Testis (tissue), 3 donors: ENCODE measurements around the gene IER3. TPM values are rescaled to one million over a fixed set of nuclear protein-coding genes. Genes with fewer than 3 reads are reported as not detected.
A peak's percentile ranks its signal among the peaks of the same experiment; 100 is the strongest.

Source experiments
- DNase-seq: peaks from one replicate; pipeline ENCODE4 v3.0.0-alpha.2; 2019
- H3K27ac ChIP-seq, 2 donors: fragments of 200-600 bp; sonication (generic); one replicate each; pipeline ENCODE4 v1.5.1; 2019
- H3K27me3 ChIP-seq: fragments of 200-600 bp; sonication (generic); one replicate; pipeline ENCODE4 v1.5.1; 2019
- H3K36me3 ChIP-seq: fragments of 200-600 bp; sonication (generic); one replicate; pipeline ENCODE4 v1.5.1; 2017; ENCODE audit warnings: low read depth; ENCODE audit errors: missing control alignments
- H3K4me1 ChIP-seq: fragments of 200-600 bp; sonication (generic); one replicate; pipeline ENCODE4 v1.5.1; 2019
- H3K4me3 ChIP-seq, 2 donors: fragments of 200-600 bp; sonication (generic); one replicate each; pipeline ENCODE4 v1.5.1; 2017 to 2019
- H3K9me3 ChIP-seq: fragments of 200-600 bp; sonication (generic); one replicate; pipeline ENCODE4 v1.5.1; 2017
- POLR2A ChIP-seq: fragments of 450-650 bp; IDR thresholded peaks from one replicate; pipeline ENCODE4 v1.6.1; 2017; ENCODE audit warnings: antibody characterized with exemption, mild to moderate bottlenecking, moderate library complexity
- WGBS, 2 donors: methylation state at CpG; one replicate each; pipeline ENCODE4 v1.1.5; 2018; 5-methylcytosine and 5-hydroxymethylcytosine counted together
- intact Hi-C: fragments of 100-400 bp; cut with DNase I; formaldehyde crosslinking; loops from one replicate; pipeline ENCODE4 v1.15.1; 2023; ENCODE audit warnings: low total_unique reads
- polyA plus RNA-seq: library from polyadenylated mRNA; stranded (reverse); fragments of 350-450 nt; fragmentation: Illumina TruSeq; extraction: RNeasy Lipid Tissue Mini Kit (QIAGEN cat#74804); gene quantifications from one replicate; pipeline ENCODE4 v1.2.3, GENCODE V29; 2014; ENCODE audit warnings: low read depth, low replicate concordance; ENCODE audit not compliant: insufficient read depth
- total RNA-seq, 2 donors: library from RNA; depleted of rRNA; stranded (reverse); fragments of >200 nt; gene quantifications; one replicate each; pipeline ENCODE4 v1.2.3, GENCODE V29; 2016
- TF ChIP-seq, protein P1 (sequence below), 3 experiments: fragments of 450-650 bp in 2 of 3; fragments of 200-600 bp in 1 of 3; sonication (generic) in 1 of 3; IDR thresholded peaks; one replicate each; pipeline ENCODE4 v1.5.1; 2016 to 2019; ENCODE audit warnings: antibody characterized with exemption in 3 of 3, mild to moderate bottlenecking in 2 of 3, moderate library complexity in 1 of 3

IER3 gene
- total and polyA plus RNA-seq, 3 donors from 2014 or later: 1.4 to 11.1 (median 7.7) TPM

GRCh38 chr6:30754631-30755030 lies 10.3 kb upstream of the IER3 start:
- 91 to 93% methylated on average over 3 of the region's 3 CpGs for WGBS, 2 donors
- no peak for DNase-seq
- TF ChIP-seq, protein P1, sequence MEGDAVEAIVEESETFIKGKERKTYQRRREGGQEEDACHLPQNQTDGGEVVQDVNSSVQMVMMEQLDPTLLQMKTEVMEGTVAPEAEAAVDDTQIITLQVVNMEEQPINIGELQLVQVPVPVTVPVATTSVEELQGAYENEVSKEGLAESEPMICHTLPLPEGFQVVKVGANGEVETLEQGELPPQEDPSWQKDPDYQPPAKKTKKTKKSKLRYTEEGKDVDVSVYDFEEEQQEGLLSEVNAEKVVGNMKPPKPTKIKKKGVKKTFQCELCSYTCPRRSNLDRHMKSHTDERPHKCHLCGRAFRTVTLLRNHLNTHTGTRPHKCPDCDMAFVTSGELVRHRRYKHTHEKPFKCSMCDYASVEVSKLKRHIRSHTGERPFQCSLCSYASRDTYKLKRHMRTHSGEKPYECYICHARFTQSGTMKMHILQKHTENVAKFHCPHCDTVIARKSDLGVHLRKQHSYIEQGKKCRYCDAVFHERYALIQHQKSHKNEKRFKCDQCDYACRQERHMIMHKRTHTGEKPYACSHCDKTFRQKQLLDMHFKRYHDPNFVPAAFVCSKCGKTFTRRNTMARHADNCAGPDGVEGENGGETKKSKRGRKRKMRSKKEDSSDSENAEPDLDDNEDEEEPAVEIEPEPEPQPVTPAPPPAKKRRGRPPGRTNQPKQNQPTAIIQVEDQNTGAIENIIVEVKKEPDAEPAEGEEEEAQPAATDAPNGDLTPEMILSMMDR (IDR thresholded peaks at IDR 0.05): no peak
- TF ChIP-seq POLR2A: no peak
- H3K4me3 ChIP-seq: no peak overlapping the region
- no peaks in the 10 kb centered on the region for H3K36me3 ChIP-seq
- no peaks in the 10 kb centered on the region for H3K9me3 ChIP-seq
- H3K4me1 ChIP-seq: peaks cover 15% of the 10 kb centered on the region
- H3K27ac ChIP-seq: no peak overlapping the region
- intact Hi-C loops: no loop called here
- H3K27me3 ChIP-seq: no peaks in the 10 kb centered on the region

DNA sequence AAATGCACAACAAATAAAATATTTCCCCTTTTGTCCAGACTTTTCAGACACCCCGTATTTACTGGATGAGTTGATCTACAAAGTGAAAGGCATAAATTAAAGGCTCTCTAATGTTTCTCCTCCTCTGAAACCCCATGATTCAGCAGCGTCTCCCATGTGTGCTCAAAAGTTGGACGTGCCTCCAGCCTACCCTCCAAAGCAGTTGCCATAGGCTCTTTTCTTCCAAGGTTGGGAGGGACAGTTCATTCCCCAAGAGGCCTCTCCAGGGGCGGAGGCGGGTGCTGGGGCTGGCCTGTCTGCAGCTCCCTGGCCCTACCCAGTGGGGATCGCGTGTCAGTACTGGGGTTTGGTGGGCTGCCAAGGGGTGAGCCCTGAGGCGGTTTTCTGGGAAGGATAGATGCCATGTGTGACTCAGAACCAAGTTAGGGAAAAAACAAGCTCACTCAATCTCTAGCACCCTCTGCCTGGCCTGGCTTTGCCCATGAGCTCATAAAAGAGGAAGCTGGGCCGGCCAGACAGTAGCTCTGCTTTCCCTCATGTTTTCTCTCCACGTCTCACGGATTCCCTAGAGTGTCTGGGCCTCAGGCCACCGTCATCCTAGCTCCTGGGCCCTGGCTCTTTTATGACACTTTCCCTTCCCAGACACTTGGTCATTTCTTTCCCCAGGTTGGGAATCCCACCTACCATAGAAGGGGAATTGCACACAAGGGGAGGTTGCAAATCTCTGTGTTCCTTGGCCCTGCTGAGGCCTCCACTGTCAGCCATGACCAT lies 8.0 kb upstream of the IER3 start:
- H3K4me1 ChIP-seq: peaks cover 15% of the 10 kb centered on the region
- H3K27ac ChIP-seq: peak overlapping the region in 1 of 2 donors; percentile 5
- 62 to 64% methylated on average over 12 of the region's 12 CpGs for WGBS, 2 donors
- TF ChIP-seq POLR2A: no peak
- TF ChIP-seq, protein P1 (IDR thresholded peaks at IDR 0.05): no peak
- H3K36me3 ChIP-seq: no peaks in the 10 kb centered on the region
- DNase-seq: peak; percentile 55
- H3K27me3 ChIP-seq: no peaks in the 10 kb centered on the region
- no peaks in the 10 kb centered on the region for H3K9me3 ChIP-seq
- intact Hi-C loops: no loop called here
- H3K4me3 ChIP-seq: no peak overlapping the region

DNA sequence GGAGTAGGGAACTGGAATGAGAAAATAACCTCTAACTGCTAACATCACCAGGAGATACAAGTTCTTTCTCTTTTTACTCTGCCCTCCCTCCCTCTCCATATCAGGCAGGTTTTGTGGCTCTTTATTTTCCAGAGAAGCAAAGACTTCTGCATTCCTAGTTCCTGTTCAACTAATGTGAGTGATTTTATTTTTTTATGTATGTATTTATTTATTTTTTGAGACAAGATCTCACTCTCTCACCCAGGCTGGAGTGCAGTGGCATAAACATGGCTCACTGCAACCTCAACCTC lies 6.0 kb upstream of the IER3 start:
- no peak overlapping the region for H3K27ac ChIP-seq
- TF ChIP-seq, protein P1 (IDR thresholded peaks at IDR 0.05): no peak
- TF ChIP-seq POLR2A: no peak

GRCh38 chr6:30749554-30750378 lies 5.4 kb upstream of the IER3 start:
- TF ChIP-seq, protein P1 (IDR thresholded peaks at IDR 0.05): no peak
- TF ChIP-seq POLR2A: no peak
- Histone ChIP-seq H3K27ac (no peak overlapping the region), H3K36me3 (no peaks in the 10 kb centered on the region), H3K9me3 (no peaks in the 10 kb centered on the region), H3K4me3 (no peak overlapping the region), H3K4me1 (peaks cover 15% of the 10 kb centered on the region), H3K27me3 (no peaks in the 10 kb centered on the region)
- WGBS, 2 donors: 84 to 85% methylated on average over 12 of the region's 12 CpGs
- DNase-seq: no peak
- intact Hi-C loops: no loop called here

More for the DNA sequence above, 6.0 kb upstream of the IER3 start:
- Histone ChIP-seq H3K27me3 (no peaks in the 10 kb centered on the region), H3K4me3 (no peak overlapping the region), H3K4me1 (peaks cover 15% of the 10 kb centered on the region), H3K36me3 (no peaks in the 10 kb centered on the region), H3K9me3 (no peaks in the 10 kb centered on the region)
- intact Hi-C loops: no loop called here
- no peak for DNase-seq
